Right atrium auricular region (tissue), 2 donors: ENCODE measurements around the gene MUC3A. TPM values are rescaled to one million over a fixed set of nuclear protein-coding genes. Genes with fewer than 3 reads are reported as not detected.

Experiments used
- DNase-seq: peaks from one replicate; pipeline ENCODE4 v3.0.0-alpha.2; 2019; ENCODE audit warnings: low spot score
- H3K27ac ChIP-seq, 2 donors: fragments of 200-600 bp; sonication (generic); 1 replicate in 1 of 2; 2 replicates in 1 of 2; pipeline ENCODE4 v1.5.1; 2016 to 2019
- H3K27me3 ChIP-seq, 2 donors: fragments of 200-600 bp; sonication (generic); one replicate each; pipeline versions ENCODE4 v1.5.1 to v1.6.0; 2017 to 2019
- H3K36me3 ChIP-seq: fragments of 200-600 bp; sonication (generic); one replicate; pipeline ENCODE4 v1.5.1; 2016
- H3K4me1 ChIP-seq, 2 donors: fragments of 200-600 bp; sonication (generic); one replicate each; pipeline versions ENCODE4 v1.5.1 to v1.6.0; 2017 to 2019
- H3K4me3 ChIP-seq, 2 donors: fragments of 200-600 bp; sonication (generic); 1 replicate in 1 of 2; 2 replicates in 1 of 2; pipeline ENCODE4 v1.5.1; 2017 to 2019; ENCODE audit warnings: mild to moderate bottlenecking in 1 of 2, moderate library complexity in 1 of 2
- H3K9me3 ChIP-seq, 2 donors: fragments of 200-600 bp; sonication (generic); one replicate each; pipeline ENCODE4 v1.5.1; 2019
- CTCF ChIP-seq, 2 donors: fragments of 200-600 bp; sonication (generic); IDR thresholded peaks; one replicate each; pipeline ENCODE4 v1.5.1; 2019; ENCODE audit warnings: antibody characterized with exemption in 2 of 2
- total RNA-seq, 2 donors: library from RNA; depleted of rRNA; stranded (reverse); fragments of >200 nt; gene quantifications; one replicate each; pipeline ENCODE4 v1.1.0, GENCODE V29; 2016

Gene MUC3A
- total RNA-seq, 2 donors from 2014 or later = 0.24 TPM; not detected in 1

- H3K27me3 ChIP-seq = no peaks in the 10 kb centered on the region
- no peaks in the 10 kb centered on the region for H3K4me1 ChIP-seq
- no peak overlapping the region for H3K4me3 ChIP-seq
- no peak for DNase-seq
- no peaks in the 10 kb centered on the region for H3K36me3 ChIP-seq
- TF ChIP-seq CTCF (IDR thresholded peaks at IDR 0.05) = no peak
- no peaks in the 10 kb centered on the region for H3K9me3 ChIP-seq
- H3K27ac ChIP-seq = no peak overlapping the region
These were observed 60.3 kb downstream of the MUC3A start for GRCh38 chr7:101009629-101010028.

GRCh38 chr7:101012931-101013330 is 63.6 kb downstream of the MUC3A start:
- peaks cover 0 to 12% of the 10 kb centered on the region in 2 donors for H3K4me1 ChIP-seq
- no peaks in the 10 kb centered on the region for H3K9me3 ChIP-seq

GRCh38 chr7:101015626-101016025 is 66.3 kb downstream of the MUC3A start:
- no peak for DNase-seq
- TF ChIP-seq CTCF (IDR thresholded peaks at IDR 0.05) = no peak

More at GRCh38 chr7:101012931-101013330, 63.6 kb downstream of the MUC3A start:
- H3K36me3 ChIP-seq = no peaks in the 10 kb centered on the region
- no peak for TF ChIP-seq CTCF (IDR thresholded peaks at IDR 0.05)
- H3K4me3 ChIP-seq = no peak overlapping the region
- peaks cover 0 to 9% of the 10 kb centered on the region in 2 donors for H3K27me3 ChIP-seq
- no peak overlapping the region for H3K27ac ChIP-seq
- no peak for DNase-seq

DNA sequence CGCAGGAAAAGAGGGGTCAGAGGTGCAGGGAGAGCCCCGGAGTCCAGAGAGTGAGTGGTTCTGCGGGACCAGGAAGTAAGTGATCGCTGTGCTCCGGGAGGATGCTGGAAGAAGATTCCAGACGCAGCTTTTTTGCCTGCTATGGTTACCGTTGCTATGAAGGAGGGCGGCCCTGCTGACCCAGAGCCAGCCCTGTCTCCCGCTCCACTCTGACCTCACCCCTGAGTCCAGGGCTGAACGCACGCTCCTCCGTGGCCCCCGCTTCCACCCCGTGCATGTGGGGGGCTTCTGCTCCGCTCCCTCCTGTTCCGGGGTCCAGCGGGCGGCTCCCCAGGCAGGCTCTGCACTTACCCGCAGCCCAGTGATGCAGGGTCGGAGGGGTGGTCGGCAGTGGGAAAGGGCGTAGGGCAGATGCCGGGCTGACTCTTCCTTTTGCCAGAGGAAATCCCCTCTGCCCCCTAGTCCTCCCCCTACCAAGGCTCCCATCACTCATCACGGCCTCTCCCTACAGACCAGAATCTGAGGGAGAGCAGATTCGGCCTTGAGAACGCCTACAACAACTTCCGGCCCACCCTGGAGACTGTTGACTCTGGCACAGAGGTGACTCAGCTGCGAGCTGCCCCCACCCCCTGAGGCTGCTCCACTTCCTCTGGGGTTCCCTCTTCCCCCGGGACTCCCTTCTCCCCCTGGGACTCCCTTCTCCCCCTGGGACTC is 67.9 kb downstream of the MUC3A start:
- DNase-seq = peak; percentile 84
- no peak for TF ChIP-seq CTCF (IDR thresholded peaks at IDR 0.05)
- Histone ChIP-seq H3K27ac (peak overlapping the region; percentile 64 to 71), H3K4me1 (peaks cover 0 to 12% of the 10 kb centered on the region in 2 donors), H3K9me3 (no peaks in the 10 kb centered on the region), H3K36me3 (no peaks in the 10 kb centered on the region), H3K27me3 (peaks cover 0 to 9% of the 10 kb centered on the region in 2 donors), H3K4me3 (peak overlapping the region; percentile 31 to 48)

More at GRCh38 chr7:101015626-101016025, 66.3 kb downstream of the MUC3A start:
- Histone ChIP-seq H3K9me3 (no peaks in the 10 kb centered on the region), H3K27me3 (peaks cover 0 to 9% of the 10 kb centered on the region in 2 donors), H3K4me1 (peaks cover 0 to 12% of the 10 kb centered on the region in 2 donors), H3K4me3 (no peak overlapping the region), H3K27ac (no peak overlapping the region), H3K36me3 (no peaks in the 10 kb centered on the region)

Other genes starting within 250 kb of the MUC3A start
- gene POP7, start 243.4 kb upstream of the MUC3A start, total RNA-seq = 10 to 100 TPM; 19.1 to 28.7 TPM
- gene EPO, start 229.1 kb upstream of the MUC3A start, total RNA-seq = not detected
- gene ZAN, start 215.9 kb upstream of the MUC3A start, total RNA-seq = not detected
- gene EPHB4, start 122.0 kb upstream of the MUC3A start, total RNA-seq = 10 to 100 TPM; 25.0 to 64.6 TPM
- gene SLC12A9, start 96.8 kb upstream of the MUC3A start, total RNA-seq = 1 to 10 TPM; 5.0 to 9.0 TPM
- 10 to 100 TPM; 41.6 to 64.4 TPM for gene TRIP6, start 82.1 kb upstream of the MUC3A start, total RNA-seq
- 10 to 100 TPM; 33.4 to 49.6 TPM for gene SRRT, start 74.4 kb upstream of the MUC3A start, total RNA-seq
- 1 to 10 TPM; 3.0 to 3.7 TPM for gene UFSP1, start 59.8 kb upstream of the MUC3A start, total RNA-seq
- 10 to 100 TPM in 1 of 2 donors, 1 to 10 TPM in 1; 5.4 to 33.0 TPM for gene ACHE, start 53.6 kb upstream of the MUC3A start, total RNA-seq
- gene MUC12, start 20.0 kb downstream of the MUC3A start, total RNA-seq = not detected
- not detected for gene MUC17, start 70.5 kb downstream of the MUC3A start, total RNA-seq
- gene TRIM56, start 135.9 kb downstream of the MUC3A start, total RNA-seq = 10 to 100 TPM; 10.2 to 15.2 TPM
- 10 to 100 TPM; 28.0 to 40.8 TPM for gene SERPINE1, start 177.6 kb downstream of the MUC3A start, total RNA-seq
- 10 to 100 TPM; 16.1 to 18.8 TPM for gene AP1S1, start 204.9 kb downstream of the MUC3A start, total RNA-seq
- not detected for gene VGF, start 216.0 kb downstream of the MUC3A start, total RNA-seq
- not detected for gene NAT16, start 230.8 kb downstream of the MUC3A start, total RNA-seq